IMR-90 (cell line): ENCODE data around the gene MYO5A. TPM values are rescaled to one million over a fixed set of nuclear protein-coding genes. Genes with fewer than 3 reads are reported as not detected.

Source experiments
- ATAC-seq: fragments of 200-7000 bp; cut with Tn5 transposase; 2 replicates; pipeline ENCODE4 v1.9.1; 2020; ENCODE audit warnings: low read depth, mild to moderate bottlenecking, moderate library complexity
- BruUV-seq: library from RNA; stranded (reverse); fragments of 400-500 nt; replicated peaks from 2 replicates; lab custom pipeline; 2021; lab: Mats Ljungman, UMichigan
- CTCF ChIA-PET: fragments of 300-600 bp; formaldehyde crosslinking; extraction: SDS; loops from one replicate; lab custom pipeline; 2021; ENCODE audit warnings: antibody characterized with exemption; lab: Yijun Ruan, JAX
- POLR2A ChIA-PET: fragments of 300-600 bp; sonication (Branson Sonifier 250); formaldehyde crosslinking; loops from one replicate; lab custom pipeline; 2022; ENCODE audit warnings: antibody characterized with exemption; ENCODE audit not compliant: unreplicated experiment; lab: Charles Lee
- DNase-seq: peaks from one replicate; pipeline ENCODE4 v3.0.0; 2013
- H2AFZ ChIP-seq: replicated peaks from 2 replicates; pipeline ENCODE3; 2013; ENCODE audit warnings: low read length, mild to moderate bottlenecking; ENCODE audit not compliant: poor library complexity
- H2AK5ac ChIP-seq: 2 replicates; pipeline ENCODE4 v1.6.1; 2013; ENCODE audit warnings: low read depth, low read length, inconsistent platforms
- H2AK9ac ChIP-seq: replicated peaks from 2 replicates; pipeline ENCODE3; 2013; ENCODE audit warnings: mild to moderate bottlenecking, low read depth, low read length, moderate library complexity; ENCODE audit not compliant: poor library complexity
- H2BK120ac ChIP-seq: 2 replicates; pipeline ENCODE4 v1.6.1; 2013; ENCODE audit warnings: low read depth, low read length, inconsistent platforms
- H2BK15ac ChIP-seq: 3 replicates; pipeline ENCODE4 v1.6.1; 2013; ENCODE audit warnings: low read depth, low read length, inconsistent platforms
- H2BK20ac ChIP-seq: 2 replicates; pipeline ENCODE4 v1.6.1; 2013; ENCODE audit warnings: low read depth, mild to moderate bottlenecking, inconsistent platforms, low read length, moderate library complexity
- H2BK5ac ChIP-seq: 2 replicates; pipeline ENCODE4 v1.6.1; 2013; ENCODE audit warnings: mild to moderate bottlenecking, low read depth, low read length, inconsistent platforms; ENCODE audit not compliant: poor library complexity, severe bottlenecking
- H3K14ac ChIP-seq: replicated peaks from 2 replicates; pipeline ENCODE4 v1.6.1; 2013; ENCODE audit warnings: low read depth, low read length, inconsistent platforms
- H3K18ac ChIP-seq: 2 replicates; pipeline ENCODE4 v1.6.1; 2013; ENCODE audit warnings: low read depth, low read length, control low read depth
- H3K23ac ChIP-seq: 2 replicates; pipeline ENCODE4 v1.6.1; 2013; ENCODE audit warnings: low read depth, low read length, inconsistent platforms
- H3K27ac ChIP-seq: 2 replicates; pipeline ENCODE4 v1.5.1; 2013; ENCODE audit warnings: mild to moderate bottlenecking, control low read depth, low read length; ENCODE audit not compliant: insufficient read depth
- H3K27me3 ChIP-seq: 2 replicates; pipeline ENCODE4 v1.6.1; 2013; ENCODE audit warnings: low read length; ENCODE audit not compliant: control insufficient read depth, insufficient read depth
- H3K36me3 ChIP-seq: 2 replicates; pipeline ENCODE4 v1.6.1; 2013; ENCODE audit warnings: low read length, mixed read lengths; ENCODE audit not compliant: control insufficient read depth, insufficient read depth
- H3K4ac ChIP-seq: 2 replicates; pipeline ENCODE4 v1.6.1; 2013; ENCODE audit warnings: low read depth, low read length, inconsistent platforms
- H3K4me1 ChIP-seq: 2 replicates; pipeline ENCODE4 v1.6.1; 2013; ENCODE audit warnings: low read length, mixed read lengths; ENCODE audit not compliant: control insufficient read depth, insufficient read depth
- H3K4me2 ChIP-seq: 2 replicates; pipeline ENCODE4 v1.6.1; 2013; ENCODE audit warnings: low read depth, mild to moderate bottlenecking, control low read depth, low read length, moderate library complexity
- H3K4me3 ChIP-seq: 2 replicates; pipeline ENCODE4 v1.5.1; 2013; ENCODE audit warnings: low read depth, mild to moderate bottlenecking, control low read depth, low read length, moderate library complexity; ENCODE audit not compliant: insufficient read depth
- H3K56ac ChIP-seq: 2 replicates; pipeline ENCODE4 v1.6.1; 2013; ENCODE audit warnings: low read length, inconsistent platforms; ENCODE audit not compliant: insufficient read depth; ENCODE audit errors: extremely low read depth
- H3K79me1 ChIP-seq, 2 experiments: 2 replicates each; pipeline ENCODE4 v1.6.1; 2013; ENCODE audit warnings: low read length in 2 of 2, inconsistent platforms in 1 of 2, low read depth in 1 of 2
- H3K9ac ChIP-seq: 2 replicates; pipeline ENCODE4 v1.6.1; 2013; ENCODE audit warnings: low read depth, low read length, control low read depth
- H3K9me1 ChIP-seq: 2 replicates; pipeline ENCODE4 v1.6.1; 2013; ENCODE audit warnings: low read length, inconsistent platforms; ENCODE audit not compliant: insufficient read depth
- H3K9me3 ChIP-seq: 2 replicates; pipeline ENCODE4 v1.6.1; 2013; ENCODE audit warnings: low read length; ENCODE audit not compliant: control insufficient read depth, insufficient read depth
- H4K20me1 ChIP-seq: 2 replicates; pipeline ENCODE4 v1.6.1; 2013; ENCODE audit warnings: low read length, inconsistent platforms; ENCODE audit not compliant: insufficient read depth
- H4K5ac ChIP-seq: 2 replicates; pipeline ENCODE4 v1.6.1; 2013; ENCODE audit warnings: mild to moderate bottlenecking, low read depth, low read length, control low read depth
- H4K8ac ChIP-seq, 2 experiments: 2 replicates each; pipeline ENCODE4 v1.6.1; 2013; ENCODE audit warnings: low read depth in 2 of 2, low read length in 2 of 2, control low read depth in 1 of 2, inconsistent platforms in 1 of 2
- H4K91ac ChIP-seq: 2 replicates; pipeline ENCODE4 v1.6.1; 2013; ENCODE audit warnings: low read depth, low read length, inconsistent platforms; ENCODE audit not compliant: insufficient read depth
- BHLHE40 ChIP-seq: fragments of 150-350 bp; IDR thresholded peaks from 2 replicates; pipeline ENCODE4 v1.6.1; 2016; ENCODE audit warnings: mild to moderate bottlenecking, low read depth, low read length
- CEBPB ChIP-seq: IDR thresholded peaks from 2 replicates; pipeline ENCODE4 v1.6.1; 2012; ENCODE audit warnings: low read depth, low read length, improper control_type of control experiment
- MAFK ChIP-seq: IDR thresholded peaks from 2 replicates; pipeline ENCODE4 v1.6.1; 2012; ENCODE audit warnings: low read depth, low read length, improper control_type of control experiment
- MAZ ChIP-seq: IDR thresholded peaks from 2 replicates; pipeline ENCODE4 v1.6.1; 2012; ENCODE audit warnings: low read depth, mild to moderate bottlenecking, low read length, improper control_type of control experiment, moderate library complexity, borderline replicate concordance
- MXI1 ChIP-seq: IDR thresholded peaks from 2 replicates; pipeline ENCODE4 v1.6.1; 2012; ENCODE audit warnings: low read depth, mild to moderate bottlenecking, low read length, moderate library complexity, borderline replicate concordance
- NFE2L2 ChIP-seq: fragments of 150-350 bp; IDR thresholded peaks from 2 replicates; pipeline ENCODE4 v1.6.1; 2016; ENCODE audit warnings: low read depth, mild to moderate bottlenecking, low read length
- POLR2A ChIP-seq: IDR thresholded peaks from 2 replicates; pipeline ENCODE4 v1.6.1; 2012; ENCODE audit warnings: mild to moderate bottlenecking, low read depth, low read length
- RCOR1 ChIP-seq: IDR thresholded peaks from 2 replicates; pipeline ENCODE4 v1.6.1; 2012; ENCODE audit warnings: mild to moderate bottlenecking, low read length, improper control_type of control experiment; ENCODE audit not compliant: insufficient replicate concordance
- RFX5 ChIP-seq: IDR thresholded peaks from 2 replicates; pipeline ENCODE4 v1.8.0; 2012; ENCODE audit warnings: low read depth, mild to moderate bottlenecking, low read length, moderate library complexity
- SMC3 ChIP-seq: fragments of 150-350 bp; IDR thresholded peaks from 2 replicates; pipeline ENCODE4 v1.6.1; 2016; ENCODE audit warnings: low read depth, mild to moderate bottlenecking, antibody characterized with exemption, low read length, moderate library complexity
- WGBS, 2 experiments: methylation state at CpG; one replicate each; pipeline versions ENCODE4 v1.1.5 to v1.1.7; 2013; ENCODE audit warnings: missing lambda C conversion rate in 2 of 2; ENCODE audit not compliant: insufficient read length in 1 of 2; ENCODE audit errors: extremely low coverage in 2 of 2; 5-methylcytosine and 5-hydroxymethylcytosine counted together
- dilution Hi-C: fragments of 300-500 bp; cut with HindIII; formaldehyde crosslinking; loops from one replicate; pipeline ENCODE4 v1.14.3; 2018; ENCODE audit warnings: low sequenced_read_pairs; ENCODE audit not compliant: unreplicated experiment
- in situ Hi-C: fragments of 300-500 bp; cut with MboI; formaldehyde crosslinking; loops from 3 replicates; pipeline ENCODE4 v1.14.3; 2019; ENCODE audit warnings: low sequenced_read_pairs, inconsistent platforms, mixed read lengths
- intact Hi-C: fragments of 100-400 bp; cut with micrococcal nuclease; formaldehyde crosslinking; loops from 2 replicates; pipeline ENCODE4 v1.10.0; 2022
- polyA plus RNA-seq, 3 experiments: library from polyadenylated mRNA; depleted of rRNA; stranded (reverse); fragments of >200 nt; gene quantifications; 2 replicates each; pipeline ENCODE4 v1.2.3, GENCODE V29; 2012; ENCODE audit warnings: low replicate concordance in 1 of 3
- total RNA-seq: library from RNA; depleted of rRNA; stranded (reverse); fragments of >200 nt; gene quantifications from 2 replicates; pipeline ENCODE4 v1.2.3, GENCODE V29; 2012
- TF ChIP-seq, protein P1 (sequence below): conservative IDR thresholded peaks from 2 replicates; pipeline ENCODE4 v1.5.1; 2012; ENCODE audit warnings: mild to moderate bottlenecking, low read depth, low read length, improper control_type of control experiment
- TF ChIP-seq, protein P2 (sequence below): fragments of 150-350 bp; IDR thresholded peaks from 2 replicates; pipeline ENCODE4 v1.6.1; 2017; ENCODE audit warnings: mild to moderate bottlenecking, antibody characterized with exemption, low read length, low read depth
- TF ChIP-seq, protein P3 (sequence below): fragments of 150-350 bp; IDR thresholded peaks from 2 replicates; pipeline ENCODE4 v1.6.1; 2016; ENCODE audit warnings: low read depth, mild to moderate bottlenecking, low read length, moderate library complexity, borderline replicate concordance

Gene MYO5A
- total and polyA plus RNA-seq, 2 of the 4 experiments (the other 2 are of a cell fraction), result 19.4 to 69.2 TPM

DNA sequence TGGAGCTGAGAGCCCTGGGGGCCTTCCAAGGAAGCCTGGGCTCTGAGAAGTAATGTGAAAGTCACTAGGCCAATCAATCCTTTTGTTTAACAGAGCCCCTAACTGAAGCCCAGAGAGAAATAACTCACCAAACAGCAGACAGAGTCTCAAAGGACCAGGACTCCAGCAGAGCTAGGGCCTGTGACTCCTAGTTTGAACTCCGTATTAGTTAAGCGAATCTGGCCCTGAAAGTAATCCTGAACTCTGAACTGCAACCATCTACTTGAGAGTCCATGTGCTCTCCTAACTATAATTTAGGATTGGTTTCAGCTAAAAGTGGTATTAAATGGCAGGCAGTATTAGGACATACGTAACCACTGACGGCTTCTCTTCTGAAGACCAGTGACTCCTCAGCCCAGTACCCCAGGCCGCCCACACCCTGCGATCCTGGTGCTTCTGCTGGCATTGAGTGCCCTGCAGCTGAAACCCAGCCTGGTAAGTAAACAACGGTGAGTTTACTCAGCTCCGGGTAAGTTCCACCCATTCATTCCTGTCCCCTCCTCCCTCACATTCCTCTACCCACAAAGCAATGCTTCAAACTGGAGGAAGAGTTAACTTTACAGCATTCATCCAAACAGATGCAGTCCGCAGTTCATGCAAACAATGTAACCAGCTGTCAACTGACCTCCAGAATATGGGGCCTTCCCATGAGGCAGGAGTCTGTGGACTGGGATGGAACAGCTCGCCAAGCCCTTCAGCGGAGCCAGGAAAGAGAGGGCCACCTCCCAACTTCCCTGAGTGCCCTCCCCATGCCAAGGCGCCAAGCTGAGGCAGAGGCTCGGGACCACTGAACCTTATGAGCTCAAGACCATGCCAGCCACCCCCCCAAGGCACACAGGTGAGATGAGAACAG is 240.4 kb downstream of the MYO5A start (continued):
- TF ChIP-seq, protein P1, sequence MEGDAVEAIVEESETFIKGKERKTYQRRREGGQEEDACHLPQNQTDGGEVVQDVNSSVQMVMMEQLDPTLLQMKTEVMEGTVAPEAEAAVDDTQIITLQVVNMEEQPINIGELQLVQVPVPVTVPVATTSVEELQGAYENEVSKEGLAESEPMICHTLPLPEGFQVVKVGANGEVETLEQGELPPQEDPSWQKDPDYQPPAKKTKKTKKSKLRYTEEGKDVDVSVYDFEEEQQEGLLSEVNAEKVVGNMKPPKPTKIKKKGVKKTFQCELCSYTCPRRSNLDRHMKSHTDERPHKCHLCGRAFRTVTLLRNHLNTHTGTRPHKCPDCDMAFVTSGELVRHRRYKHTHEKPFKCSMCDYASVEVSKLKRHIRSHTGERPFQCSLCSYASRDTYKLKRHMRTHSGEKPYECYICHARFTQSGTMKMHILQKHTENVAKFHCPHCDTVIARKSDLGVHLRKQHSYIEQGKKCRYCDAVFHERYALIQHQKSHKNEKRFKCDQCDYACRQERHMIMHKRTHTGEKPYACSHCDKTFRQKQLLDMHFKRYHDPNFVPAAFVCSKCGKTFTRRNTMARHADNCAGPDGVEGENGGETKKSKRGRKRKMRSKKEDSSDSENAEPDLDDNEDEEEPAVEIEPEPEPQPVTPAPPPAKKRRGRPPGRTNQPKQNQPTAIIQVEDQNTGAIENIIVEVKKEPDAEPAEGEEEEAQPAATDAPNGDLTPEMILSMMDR, result no peak

DNA sequence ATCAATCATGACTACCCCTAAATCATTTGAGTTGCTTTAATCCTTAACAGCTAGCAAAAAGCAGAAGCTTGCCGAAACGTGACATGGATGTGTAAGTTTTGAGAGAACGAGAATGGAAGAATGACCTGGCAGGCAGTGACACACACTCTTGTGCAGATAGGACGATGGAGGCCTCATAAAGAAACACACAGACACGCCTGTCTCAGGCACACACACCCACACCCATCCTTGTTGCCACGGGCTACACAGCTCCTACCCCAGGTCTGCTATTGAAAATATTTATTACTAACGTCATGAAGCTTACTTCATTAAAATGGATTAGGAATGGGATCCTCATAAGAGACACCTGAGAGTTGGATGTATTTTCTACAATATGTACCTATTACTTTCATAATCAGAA is 241.6 kb downstream of the MYO5A start:
- no peak for DNase-seq
- no peak for TF ChIP-seq MAZ
- no peak for TF ChIP-seq NFE2L2
- TF ChIP-seq RCOR1, result no peak
- no peak for TF ChIP-seq POLR2A
- TF ChIP-seq CEBPB, result no peak
- no peak for TF ChIP-seq BHLHE40
- no peak for TF ChIP-seq MAFK
- TF ChIP-seq RFX5, result no peak
- TF ChIP-seq MXI1, result no peak
- TF ChIP-seq, protein P2, sequence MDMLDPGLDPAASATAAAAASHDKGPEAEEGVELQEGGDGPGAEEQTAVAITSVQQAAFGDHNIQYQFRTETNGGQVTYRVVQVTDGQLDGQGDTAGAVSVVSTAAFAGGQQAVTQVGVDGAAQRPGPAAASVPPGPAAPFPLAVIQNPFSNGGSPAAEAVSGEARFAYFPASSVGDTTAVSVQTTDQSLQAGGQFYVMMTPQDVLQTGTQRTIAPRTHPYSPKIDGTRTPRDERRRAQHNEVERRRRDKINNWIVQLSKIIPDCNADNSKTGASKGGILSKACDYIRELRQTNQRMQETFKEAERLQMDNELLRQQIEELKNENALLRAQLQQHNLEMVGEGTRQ, result no peak
- TF ChIP-seq SMC3, result no peak
- TF ChIP-seq, protein P3, sequence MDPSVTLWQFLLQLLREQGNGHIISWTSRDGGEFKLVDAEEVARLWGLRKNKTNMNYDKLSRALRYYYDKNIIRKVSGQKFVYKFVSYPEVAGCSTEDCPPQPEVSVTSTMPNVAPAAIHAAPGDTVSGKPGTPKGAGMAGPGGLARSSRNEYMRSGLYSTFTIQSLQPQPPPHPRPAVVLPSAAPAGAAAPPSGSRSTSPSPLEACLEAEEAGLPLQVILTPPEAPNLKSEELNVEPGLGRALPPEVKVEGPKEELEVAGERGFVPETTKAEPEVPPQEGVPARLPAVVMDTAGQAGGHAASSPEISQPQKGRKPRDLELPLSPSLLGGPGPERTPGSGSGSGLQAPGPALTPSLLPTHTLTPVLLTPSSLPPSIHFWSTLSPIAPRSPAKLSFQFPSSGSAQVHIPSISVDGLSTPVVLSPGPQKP, result no peak

More for the DNA sequence above, 241.6 kb downstream of the MYO5A start:
- H4K20me1 ChIP-seq, result no peaks in the 10 kb centered on the region
- H2BK5ac ChIP-seq, result no peak overlapping the region
- no peak for ATAC-seq
- H2BK20ac ChIP-seq, result no peak overlapping the region
- no peak overlapping the region for H3K27ac ChIP-seq
- no peak overlapping the region for H3K4me2 ChIP-seq
- ChIA-PET POLR2A (no interaction called here), CTCF (no interaction called here)
- no CpG with 5 or more reads among the region's 7 CpGs for WGBS, 2 experiments
- H3K18ac ChIP-seq, result no peak overlapping the region
- H2AK5ac ChIP-seq, result no peak overlapping the region
- intact Hi-C loops, result no loop called here
- peaks cover 5% of the 10 kb centered on the region; the same call in 1 of the 2 replicates for H3K9me1 ChIP-seq
- H3K4ac ChIP-seq, result no peak overlapping the region
- BruUV-seq, result no TSS peak
- no peak overlapping the region for H2BK120ac ChIP-seq
- no peak overlapping the region for H3K14ac ChIP-seq
- no peak overlapping the region for H3K9ac ChIP-seq
- no peaks in the 10 kb centered on the region for H3K36me3 ChIP-seq
- no peak overlapping the region for H4K8ac ChIP-seq
- H3K4me3 ChIP-seq, result no peak overlapping the region
- in situ Hi-C loops, result no loop called here
- no peak overlapping the region for H3K56ac ChIP-seq
- H2AK9ac ChIP-seq, result no peak overlapping the region
- peaks cover 8% of the 10 kb centered on the region for H3K4me1 ChIP-seq
- H3K79me1 ChIP-seq, result no peaks in the 10 kb centered on the region
- H3K9me3 ChIP-seq, result no peaks in the 10 kb centered on the region
- no peak overlapping the region for H3K23ac ChIP-seq
- no peak overlapping the region for H2BK15ac ChIP-seq
- H4K91ac ChIP-seq, result no peak overlapping the region
- dilution Hi-C loops, result no loop called here
- peaks cover 11% of the 10 kb centered on the region for H3K27me3 ChIP-seq
- no peak overlapping the region for H2AFZ ChIP-seq
- no peak overlapping the region for H4K5ac ChIP-seq
